Cardiac muscle cell (in vitro differentiated cells and primary cell): ENCODE measurements around the gene CPPED1. TPM values are rescaled to one million over a fixed set of nuclear protein-coding genes. Genes with fewer than 3 reads are reported as not detected.

Experiments
- DNase-seq, 2 donors: peaks; one replicate each; pipeline versions ENCODE4 v3.0.0 to v3.0.0-alpha.2; 2010 to 2017; ENCODE audit warnings: low read depth in 1 of 2, low spot score in 1 of 2
- H3K27ac ChIP-seq: fragments of 200-600 bp; sonication (generic); 2 replicates; pipeline ENCODE4 v1.5.1; 2016
- H3K27me3 ChIP-seq: fragments of 200-600 bp; sonication (generic); 2 replicates; pipeline ENCODE4 v1.6.0; 2016; ENCODE audit warnings: control low read depth
- H3K36me3 ChIP-seq: fragments of 200-600 bp; sonication (generic); 2 replicates; pipeline ENCODE4 v1.5.1; 2016; ENCODE audit warnings: control low read depth
- H3K4me1 ChIP-seq: fragments of 200-600 bp; sonication (generic); 2 replicates; pipeline ENCODE4 v1.8.1; 2017; ENCODE audit warnings: low read depth, mild to moderate bottlenecking, mixed run types
- H3K4me3 ChIP-seq: fragments of 200-600 bp; sonication (generic); 2 replicates; pipeline ENCODE4 v1.5.1; 2016; ENCODE audit warnings: mild to moderate bottlenecking
- H3K9me3 ChIP-seq: fragments of 200-600 bp; sonication (generic); 2 replicates; pipeline ENCODE4 v1.5.1; 2017; ENCODE audit warnings: low read depth, mild to moderate bottlenecking, control low read depth
- polyA plus RNA-seq: library from polyadenylated mRNA; unstranded; fragments of >200 nt; fragmentation: Nextera tagmentation; extraction: Ambion mirVana; gene quantifications from 2 replicates; pipeline ENCODE4 v1.2.1, GENCODE V29; 2016
- total RNA-seq: library from RNA; depleted of rRNA; stranded (reverse); fragments of >200 nt; gene quantifications from 2 replicates; pipeline ENCODE4 v1.2.3, GENCODE V29; 2016
- TF ChIP-seq, protein P1 (sequence below): IDR thresholded peaks from 2 replicates; pipeline ENCODE4 v1.5.1; 2012; ENCODE audit warnings: low read depth, mild to moderate bottlenecking, low read length

Gene CPPED1
- total and polyA plus RNA-seq, 2 experiments from 2014 or later: 10.0 to 12.0 TPM

DNA sequence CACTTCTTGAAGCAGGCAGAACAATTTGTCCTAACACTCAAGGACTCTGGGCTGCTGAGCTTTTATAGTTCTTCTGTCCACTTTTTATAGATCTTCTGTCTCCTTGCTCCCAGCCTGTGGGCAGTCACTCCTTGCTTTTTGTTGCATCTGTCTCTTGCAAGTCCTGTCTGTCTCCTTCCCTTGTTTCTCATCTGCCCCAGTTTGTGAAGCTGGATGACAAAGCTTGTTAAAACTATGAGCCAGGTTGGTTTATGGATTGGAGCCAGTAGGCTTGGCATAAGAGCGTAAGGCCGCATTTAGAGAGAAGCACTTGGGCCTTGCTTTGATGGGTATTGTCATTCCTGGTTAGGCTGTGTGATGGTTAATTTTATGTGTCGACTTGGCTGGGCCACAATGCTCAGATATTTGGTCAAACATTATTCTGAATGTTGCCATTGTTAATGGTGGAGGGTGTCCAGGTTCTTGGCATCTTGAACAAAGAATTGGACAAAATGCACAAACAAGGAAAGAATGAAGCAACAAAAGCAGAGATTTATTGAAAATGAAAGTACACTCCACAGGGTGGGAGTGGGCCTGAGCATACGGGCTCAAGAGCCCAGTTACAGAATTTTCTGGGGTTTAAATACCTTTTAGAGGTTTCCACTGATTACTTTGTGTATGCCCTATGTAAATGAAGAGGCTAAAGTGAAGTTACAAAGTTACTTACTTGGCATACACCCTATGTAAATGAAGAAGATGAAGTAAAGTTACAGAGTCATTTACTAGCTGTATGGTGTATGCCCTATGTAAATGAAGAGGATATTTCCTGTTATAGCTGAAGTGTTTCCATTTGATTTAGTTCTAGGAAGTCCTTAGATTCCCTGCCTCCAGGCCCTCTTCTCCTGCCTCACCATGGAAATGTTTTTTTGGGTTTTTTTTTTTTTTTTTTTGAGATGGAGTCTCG, 8.0 kb upstream of the CPPED1 start:
- no peak for DNase-seq
- no peaks in the 10 kb centered on the region for H3K4me1 ChIP-seq
- no peaks in the 10 kb centered on the region for H3K36me3 ChIP-seq
- no peaks in the 10 kb centered on the region for H3K9me3 ChIP-seq
- H3K27ac ChIP-seq: no peak overlapping the region
- TF ChIP-seq, protein P1, sequence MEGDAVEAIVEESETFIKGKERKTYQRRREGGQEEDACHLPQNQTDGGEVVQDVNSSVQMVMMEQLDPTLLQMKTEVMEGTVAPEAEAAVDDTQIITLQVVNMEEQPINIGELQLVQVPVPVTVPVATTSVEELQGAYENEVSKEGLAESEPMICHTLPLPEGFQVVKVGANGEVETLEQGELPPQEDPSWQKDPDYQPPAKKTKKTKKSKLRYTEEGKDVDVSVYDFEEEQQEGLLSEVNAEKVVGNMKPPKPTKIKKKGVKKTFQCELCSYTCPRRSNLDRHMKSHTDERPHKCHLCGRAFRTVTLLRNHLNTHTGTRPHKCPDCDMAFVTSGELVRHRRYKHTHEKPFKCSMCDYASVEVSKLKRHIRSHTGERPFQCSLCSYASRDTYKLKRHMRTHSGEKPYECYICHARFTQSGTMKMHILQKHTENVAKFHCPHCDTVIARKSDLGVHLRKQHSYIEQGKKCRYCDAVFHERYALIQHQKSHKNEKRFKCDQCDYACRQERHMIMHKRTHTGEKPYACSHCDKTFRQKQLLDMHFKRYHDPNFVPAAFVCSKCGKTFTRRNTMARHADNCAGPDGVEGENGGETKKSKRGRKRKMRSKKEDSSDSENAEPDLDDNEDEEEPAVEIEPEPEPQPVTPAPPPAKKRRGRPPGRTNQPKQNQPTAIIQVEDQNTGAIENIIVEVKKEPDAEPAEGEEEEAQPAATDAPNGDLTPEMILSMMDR: no peak
- H3K4me3 ChIP-seq: no peak overlapping the region
- no peaks in the 10 kb centered on the region for H3K27me3 ChIP-seq

DNA sequence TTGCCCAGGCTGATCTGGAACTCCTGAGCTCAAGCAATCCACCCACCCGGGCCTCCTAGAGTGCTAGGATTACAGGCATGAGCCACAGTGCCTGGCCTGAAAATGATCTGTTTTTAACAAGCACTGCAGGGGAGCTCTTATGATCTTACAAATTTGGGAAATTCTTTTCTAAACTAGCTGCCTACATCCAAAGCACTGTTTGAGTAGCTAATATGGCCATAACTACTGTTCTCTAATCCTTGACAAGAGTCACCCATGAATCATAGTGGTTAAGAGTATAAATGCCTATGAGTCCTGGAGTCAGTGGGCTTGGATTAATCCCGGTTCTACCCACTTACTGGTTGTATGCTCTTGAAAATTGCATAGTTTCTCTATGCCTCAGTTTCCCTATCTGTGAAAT, 1.4 kb upstream of the CPPED1 start:
- Histone ChIP-seq H3K27ac (no peak overlapping the region), H3K9me3 (no peaks in the 10 kb centered on the region), H3K27me3 (no peaks in the 10 kb centered on the region), H3K36me3 (no peaks in the 10 kb centered on the region), H3K4me1 (no peaks in the 10 kb centered on the region), H3K4me3 (no peak overlapping the region)
- no peak for DNase-seq
- TF ChIP-seq, protein P1: no peak

DNA sequence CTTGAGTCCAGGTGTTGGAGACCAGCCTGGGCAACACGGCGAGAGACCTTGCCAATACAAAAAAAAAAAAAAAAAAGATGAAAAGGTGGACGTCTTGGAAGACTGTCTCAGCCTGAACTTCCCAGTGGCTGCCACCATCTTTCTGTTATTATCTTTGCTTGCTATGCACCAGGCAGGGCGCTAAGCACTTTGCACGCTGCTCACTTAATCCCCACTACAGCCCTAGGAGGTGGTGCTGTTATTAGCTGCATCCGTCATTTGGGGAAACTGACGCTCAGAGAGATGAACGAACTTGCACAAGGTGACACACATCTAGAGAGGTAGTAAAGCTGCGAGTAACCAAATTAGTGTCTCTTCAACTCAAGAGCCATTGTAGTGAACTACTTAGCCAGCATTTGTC, 708 bp upstream of the CPPED1 start:
- Histone ChIP-seq H3K4me1 (no peaks in the 10 kb centered on the region), H3K27me3 (no peaks in the 10 kb centered on the region), H3K9me3 (no peaks in the 10 kb centered on the region), H3K4me3 (no peak overlapping the region), H3K36me3 (no peaks in the 10 kb centered on the region), H3K27ac (no peak overlapping the region)
- TF ChIP-seq, protein P1: no peak
- no peak for DNase-seq

DNA sequence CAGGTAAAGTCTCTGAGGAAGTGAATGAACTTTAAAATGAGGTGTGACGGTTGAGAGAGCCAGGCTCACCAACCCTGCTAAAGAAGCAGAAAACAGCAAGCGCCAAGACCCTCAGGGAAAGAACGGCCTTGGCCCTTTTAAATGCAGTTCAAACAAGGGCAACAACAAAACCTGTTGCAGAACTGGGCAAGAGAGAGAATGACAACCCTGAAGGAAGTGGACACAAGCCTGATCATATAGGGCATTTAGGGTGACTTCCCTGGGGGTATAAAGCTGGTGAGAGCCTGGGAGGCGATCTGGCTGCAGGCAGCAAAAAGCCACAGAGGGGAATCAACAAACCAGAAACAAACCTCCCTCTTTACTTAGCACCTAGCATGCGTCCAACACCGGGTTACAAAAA, 1.0 kb downstream of the CPPED1 start:
- H3K9me3 ChIP-seq: no peaks in the 10 kb centered on the region
- H3K4me3 ChIP-seq: peak overlapping the region; percentile 66
- no peak overlapping the region for H3K27ac ChIP-seq
- no peaks in the 10 kb centered on the region for H3K36me3 ChIP-seq
- H3K4me1 ChIP-seq: no peaks in the 10 kb centered on the region
- DNase-seq: no peak
- TF ChIP-seq, protein P1: no peak
- H3K27me3 ChIP-seq: no peaks in the 10 kb centered on the region

DNA sequence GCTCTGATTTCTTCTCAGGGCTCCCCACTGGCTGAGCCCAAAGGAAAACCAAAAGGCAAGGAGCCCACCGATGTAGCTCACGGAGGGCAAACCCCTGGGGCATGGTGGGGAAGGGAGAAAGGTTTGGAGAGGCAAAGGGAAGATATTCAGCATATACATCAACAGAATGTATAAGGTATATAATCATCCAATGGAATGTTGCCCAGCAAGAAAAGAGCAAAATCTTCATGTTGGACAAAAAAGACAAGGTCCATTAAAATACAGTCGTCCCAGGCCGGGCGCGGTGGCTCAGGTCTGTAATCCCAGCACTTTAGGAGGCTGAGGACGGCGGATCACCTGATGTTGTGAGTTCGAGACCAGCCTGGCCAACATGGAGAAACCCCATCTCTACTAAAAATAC, 1.6 kb downstream of the CPPED1 start:
- H3K4me1 ChIP-seq: no peaks in the 10 kb centered on the region
- no peaks in the 10 kb centered on the region for H3K9me3 ChIP-seq
- H3K27ac ChIP-seq: no peak overlapping the region
- no peak overlapping the region for H3K4me3 ChIP-seq
- no peaks in the 10 kb centered on the region for H3K27me3 ChIP-seq
- TF ChIP-seq, protein P1: no peak
- DNase-seq: no peak
- H3K36me3 ChIP-seq: no peaks in the 10 kb centered on the region
